C4-2B (cell line): ENCODE measurements around the gene LRRC27.

Source experiments
- H3K27ac ChIP-seq: fragments of 450-650 bp; 2 replicates; pipeline ENCODE4 v1.5.1; 2017
- ZFX ChIP-seq: fragments of 450-650 bp; IDR thresholded peaks from 2 replicates; pipeline ENCODE4 v1.6.1; 2017
- TF ChIP-seq, protein P1 (sequence below): fragments of 450-650 bp; conservative IDR thresholded peaks from 2 replicates; pipeline ENCODE4 v1.5.1; 2017; ENCODE audit warnings: mild to moderate bottlenecking

Gene LRRC27

DNA sequence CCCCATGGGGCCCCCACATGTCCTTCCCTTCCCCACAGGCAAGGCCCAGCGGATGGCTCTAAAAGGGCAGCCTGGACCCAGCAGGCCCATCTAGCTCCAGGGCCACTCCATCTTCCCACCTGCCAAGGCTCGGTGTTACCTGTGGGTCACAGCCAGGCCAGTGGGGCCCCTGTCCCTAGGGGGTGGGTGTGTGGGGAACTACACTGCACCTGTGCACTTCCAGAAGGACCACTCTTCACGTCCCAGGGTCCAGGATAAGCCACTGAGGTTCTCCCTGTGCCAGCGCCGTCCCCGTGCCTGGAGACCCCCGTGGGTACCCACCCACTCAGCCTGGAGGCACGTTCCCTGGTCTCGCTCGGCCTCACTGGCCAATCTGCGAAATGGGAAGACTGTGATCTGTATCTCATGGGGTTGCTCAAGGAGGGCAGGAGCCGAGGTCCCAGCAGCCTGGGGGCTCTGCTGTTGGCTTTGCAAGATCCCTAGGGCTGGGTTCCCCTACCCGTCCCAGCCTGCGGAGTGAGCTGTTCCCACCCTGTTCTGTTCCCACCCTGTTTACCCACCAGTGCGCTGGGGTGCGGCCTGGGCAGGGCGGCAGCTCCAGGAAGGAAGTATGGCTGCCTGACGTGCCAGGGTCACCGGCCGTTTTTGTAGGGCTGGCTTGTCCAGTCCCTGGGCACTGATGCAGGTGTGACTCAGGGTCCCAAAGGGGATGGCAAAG is 69.6 kb downstream of the LRRC27 start:
- TF ChIP-seq, protein P1, sequence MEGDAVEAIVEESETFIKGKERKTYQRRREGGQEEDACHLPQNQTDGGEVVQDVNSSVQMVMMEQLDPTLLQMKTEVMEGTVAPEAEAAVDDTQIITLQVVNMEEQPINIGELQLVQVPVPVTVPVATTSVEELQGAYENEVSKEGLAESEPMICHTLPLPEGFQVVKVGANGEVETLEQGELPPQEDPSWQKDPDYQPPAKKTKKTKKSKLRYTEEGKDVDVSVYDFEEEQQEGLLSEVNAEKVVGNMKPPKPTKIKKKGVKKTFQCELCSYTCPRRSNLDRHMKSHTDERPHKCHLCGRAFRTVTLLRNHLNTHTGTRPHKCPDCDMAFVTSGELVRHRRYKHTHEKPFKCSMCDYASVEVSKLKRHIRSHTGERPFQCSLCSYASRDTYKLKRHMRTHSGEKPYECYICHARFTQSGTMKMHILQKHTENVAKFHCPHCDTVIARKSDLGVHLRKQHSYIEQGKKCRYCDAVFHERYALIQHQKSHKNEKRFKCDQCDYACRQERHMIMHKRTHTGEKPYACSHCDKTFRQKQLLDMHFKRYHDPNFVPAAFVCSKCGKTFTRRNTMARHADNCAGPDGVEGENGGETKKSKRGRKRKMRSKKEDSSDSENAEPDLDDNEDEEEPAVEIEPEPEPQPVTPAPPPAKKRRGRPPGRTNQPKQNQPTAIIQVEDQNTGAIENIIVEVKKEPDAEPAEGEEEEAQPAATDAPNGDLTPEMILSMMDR, result no peak
- no peak for TF ChIP-seq ZFX
- no peak overlapping the region for H3K27ac ChIP-seq

DNA sequence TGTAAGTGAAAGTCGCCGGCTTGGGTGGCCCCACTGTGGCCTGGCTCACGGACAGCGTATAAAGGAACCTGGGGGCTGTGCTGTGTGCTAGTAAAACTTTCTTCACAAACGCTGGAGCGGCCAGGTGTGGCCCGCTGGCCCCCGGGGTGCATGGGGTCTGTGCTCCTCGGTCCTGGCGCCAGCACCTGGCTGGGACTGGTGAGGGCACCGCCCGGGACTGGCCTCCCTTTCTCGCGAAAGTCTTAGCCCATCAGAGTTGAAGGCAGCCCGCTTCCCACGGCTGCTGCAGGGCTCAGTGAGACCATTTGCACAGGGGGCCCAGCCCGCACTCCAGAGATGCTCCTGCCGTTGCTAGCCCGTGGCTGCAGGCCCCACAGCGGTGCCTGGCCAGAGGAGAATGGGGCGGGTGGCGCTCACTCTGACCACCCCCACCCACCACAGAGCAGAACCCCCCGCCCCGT is 70.8 kb downstream of the LRRC27 start:
- H3K27ac ChIP-seq, result no peak overlapping the region
- TF ChIP-seq, protein P1, result no peak
- TF ChIP-seq ZFX, result no peak

DNA sequence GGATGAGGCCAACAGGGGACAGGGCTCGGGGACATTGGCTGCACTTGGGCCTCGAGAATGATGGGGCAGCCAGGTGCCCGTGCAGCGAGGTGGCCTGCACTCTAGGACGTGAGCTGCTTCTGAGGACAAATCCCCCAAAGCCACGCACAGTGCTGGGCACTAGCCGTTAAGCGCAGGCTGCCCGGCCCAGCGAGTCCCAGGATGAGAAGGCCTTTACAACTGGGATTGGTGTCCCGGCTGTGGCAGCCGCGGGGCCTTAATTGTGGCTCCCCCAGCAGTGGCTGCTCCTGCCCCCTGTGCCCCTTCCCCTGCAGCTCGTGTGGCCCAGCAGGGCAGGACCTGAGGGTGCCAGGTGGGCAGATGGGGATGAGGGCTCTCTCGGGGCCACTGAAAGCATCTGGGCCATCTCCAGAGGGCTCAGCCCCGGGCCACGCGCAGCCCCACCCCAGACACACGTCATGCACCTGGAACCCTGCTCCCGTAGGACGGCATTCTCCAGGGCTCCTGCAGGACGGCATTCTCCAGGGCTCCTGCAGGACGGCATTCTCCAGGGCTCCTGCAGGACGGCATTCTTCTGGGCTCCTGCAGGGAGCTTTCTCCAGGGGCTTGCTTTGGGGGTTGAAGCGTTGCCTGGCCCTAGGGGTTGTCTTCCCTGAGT is 71.6 kb downstream of the LRRC27 start:
- no peak for TF ChIP-seq ZFX
- TF ChIP-seq, protein P1, result no peak
- H3K27ac ChIP-seq, result no peak overlapping the region

DNA sequence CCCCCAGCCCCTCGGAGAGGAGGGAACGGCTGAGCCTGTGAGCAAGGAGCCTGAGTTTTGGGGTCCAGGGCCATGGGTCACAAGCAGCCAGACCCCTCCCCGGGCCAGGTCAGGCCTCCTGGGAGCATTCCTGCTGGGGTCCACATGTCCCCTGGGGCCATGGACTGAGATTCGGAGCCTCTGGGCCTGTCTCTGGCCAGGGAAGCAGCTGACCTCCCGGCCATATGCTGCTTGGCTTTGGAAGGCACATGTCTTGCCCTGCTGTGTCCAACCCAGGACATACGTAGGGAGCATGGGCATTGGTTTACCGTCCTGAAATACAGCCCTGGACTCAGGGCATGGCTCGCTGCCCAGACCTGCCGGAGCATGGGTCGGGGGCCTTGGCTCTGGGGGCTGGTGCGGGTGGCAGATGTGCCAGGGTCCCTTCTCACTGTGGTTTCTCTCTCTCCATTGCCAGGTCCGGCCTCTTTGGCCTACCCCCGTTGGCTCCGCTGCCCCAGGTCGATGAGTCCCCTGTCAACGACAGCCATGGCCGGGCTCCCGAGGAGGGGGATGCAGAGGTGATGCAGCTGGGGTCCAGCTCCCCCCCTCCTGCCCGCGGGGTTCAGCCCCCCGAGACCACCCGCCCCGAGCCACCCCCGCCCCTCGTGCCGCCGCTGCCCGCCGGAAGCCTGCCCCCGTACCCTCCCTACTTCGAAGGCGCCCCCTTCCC is 72.3 kb downstream of the LRRC27 start:
- H3K27ac ChIP-seq, result no peak overlapping the region
- TF ChIP-seq, protein P1, result no peak
- TF ChIP-seq ZFX, result no peak

DNA sequence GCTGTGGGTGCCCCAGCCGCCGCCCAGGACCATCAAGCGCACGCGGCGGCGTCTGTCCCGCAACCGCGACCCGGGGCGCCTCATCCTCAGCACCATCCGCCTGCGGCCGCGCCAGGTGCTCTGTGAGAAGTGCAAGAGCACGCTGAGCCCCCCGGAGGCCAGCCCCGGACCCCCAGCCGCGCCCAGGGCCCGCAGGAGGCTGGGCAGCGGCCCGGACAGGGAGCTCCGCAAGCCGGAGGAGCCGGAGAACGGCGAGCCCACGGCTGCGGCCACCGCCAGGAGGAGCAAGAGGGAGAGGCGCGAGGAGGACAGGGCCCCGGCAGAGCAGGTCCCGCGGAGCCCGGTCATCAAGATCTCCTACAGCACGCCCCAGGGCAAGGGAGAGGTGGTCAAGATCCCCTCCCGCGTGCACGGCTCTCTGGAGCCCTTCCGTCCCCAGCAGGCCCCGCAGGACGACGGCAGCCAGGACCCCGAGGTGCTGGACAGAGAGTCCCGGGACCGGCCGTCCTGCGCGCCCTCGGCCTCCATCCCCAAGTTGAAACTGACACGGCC is 73.0 kb downstream of the LRRC27 start:
- H3K27ac ChIP-seq, result no peak overlapping the region
- TF ChIP-seq ZFX, result no peak

DNA sequence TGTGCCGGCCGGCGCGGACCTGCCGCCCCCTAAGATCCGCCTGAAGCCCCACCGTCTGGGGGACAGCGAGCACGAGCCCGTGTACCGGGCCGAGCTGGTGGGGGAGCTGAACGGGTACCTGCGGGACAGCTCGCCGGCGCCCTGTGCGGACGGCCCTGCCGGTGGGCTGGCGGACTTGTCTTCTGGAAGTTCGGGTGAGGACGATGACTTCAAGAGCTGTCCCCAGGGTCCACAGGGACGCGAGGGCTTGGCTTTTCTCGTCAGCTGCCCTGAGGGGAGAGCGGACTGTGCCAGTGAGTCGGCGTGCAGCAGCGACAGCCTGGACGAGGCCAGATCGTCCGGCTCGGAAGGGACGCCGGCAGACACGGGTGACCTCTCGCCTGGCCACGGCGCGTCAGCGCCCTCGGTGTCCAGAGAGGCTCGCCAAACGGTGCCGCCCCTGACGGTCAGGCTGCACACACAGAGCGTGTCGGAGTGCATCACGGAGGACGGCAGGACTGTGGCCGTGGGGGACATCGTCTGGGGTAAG is 73.5 kb downstream of the LRRC27 start:
- no peak for TF ChIP-seq ZFX
- TF ChIP-seq, protein P1, result no peak

DNA sequence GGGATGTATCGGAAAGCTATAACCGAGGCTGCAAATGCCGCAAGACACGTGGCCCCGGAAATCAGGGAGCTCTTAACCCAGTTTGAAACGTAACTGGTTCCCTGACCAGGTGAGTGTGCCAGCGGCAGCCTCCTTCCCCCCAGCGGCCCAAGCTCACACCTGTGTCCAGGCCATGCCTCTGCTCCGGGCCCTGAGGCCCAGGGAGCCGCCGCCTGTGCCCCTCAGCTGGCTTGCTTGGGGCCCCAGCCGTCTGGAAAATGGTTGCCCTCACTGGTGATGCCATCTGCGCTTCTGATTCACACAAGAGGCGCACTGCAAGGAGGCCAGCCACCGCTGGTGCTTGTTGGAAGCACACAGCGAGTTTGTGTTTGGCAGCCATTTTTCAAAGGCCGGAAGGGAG is 74.2 kb downstream of the LRRC27 start:
- TF ChIP-seq, protein P1, result no peak
- TF ChIP-seq ZFX, result no peak
- H3K27ac ChIP-seq, result peak overlapping the region; percentile 99

More for the DNA sequence above, 73.5 kb downstream of the LRRC27 start:
- peak overlapping the region; percentile 99; the same call in 1 of the 2 replicates for H3K27ac ChIP-seq
